HepG2 (cell line): ENCODE data around the gene SLC6A7. TPM values are rescaled to one million over a fixed set of nuclear protein-coding genes. Genes with fewer than 3 reads are reported as not detected.
A peak's percentile ranks its signal among the peaks of the same experiment; 100 is the strongest.

Experiments used
- AGO1 ChIP-seq: fragments of 200-400 bp; formaldehyde crosslinking; IDR thresholded peaks from 2 replicates; pipeline ENCODE4 v1.6.1; 2017; ENCODE audit warnings: mild to moderate bottlenecking, low read depth, low read length, moderate library complexity; ENCODE audit not compliant: poor library complexity, severe bottlenecking
- BRF2 ChIP-seq: sonication (generic); formaldehyde crosslinking; IDR thresholded peaks from 2 replicates; pipeline ENCODE4 v1.8.1; 2022; ENCODE audit warnings: mild to moderate bottlenecking, missing genetic modification reagents
- EHMT2 ChIP-seq: fragments of 200-600 bp; sonication (generic); IDR thresholded peaks from 2 replicates; pipeline ENCODE4 v1.7.0; 2017; ENCODE audit warnings: antibody characterized with exemption, low read depth, low read length, borderline replicate concordance
- ETV6 ChIP-seq: sonication (generic); formaldehyde crosslinking; conservative IDR thresholded peaks from 2 replicates; pipeline ENCODE4 v1.4.0; 2020; ENCODE audit warnings: missing genetic modification reagents
- HIC2 ChIP-seq: sonication (generic); formaldehyde crosslinking; IDR thresholded peaks from 2 replicates; pipeline ENCODE4 v1.9.0; 2022; ENCODE audit warnings: low read depth, missing genetic modification reagents
- HNRNPL ChIP-seq: fragments of 200-400 bp; formaldehyde crosslinking; IDR thresholded peaks from 2 replicates; pipeline ENCODE4 v1.6.1; 2017; ENCODE audit warnings: mild to moderate bottlenecking, low read depth, low read length
- KLF12 ChIP-seq: sonication (generic); formaldehyde crosslinking; IDR thresholded peaks from 2 replicates; pipeline ENCODE4 v1.4.0; 2020; ENCODE audit warnings: missing genetic modification reagents, borderline replicate concordance
- MIER3 ChIP-seq: IDR thresholded peaks from 2 replicates; pipeline ENCODE4 v1.6.1; 2016; ENCODE audit warnings: missing compliant biosample characterization, borderline replicate concordance
- PATZ1 ChIP-seq: sonication (generic); formaldehyde crosslinking; IDR thresholded peaks from 2 replicates; pipeline ENCODE4 v1.4.0; 2020; ENCODE audit warnings: missing genetic modification reagents
- PAXIP1 ChIP-seq: sonication (generic); formaldehyde crosslinking; conservative IDR thresholded peaks from 2 replicates; pipeline ENCODE4 v1.4.0; 2020; ENCODE audit warnings: mild to moderate bottlenecking, missing genetic modification reagents, moderate library complexity
- PHF21A ChIP-seq: sonication (generic); formaldehyde crosslinking; IDR thresholded peaks from 2 replicates; pipeline ENCODE4 v1.5.0; 2020; ENCODE audit warnings: mild to moderate bottlenecking, missing genetic modification reagents
- SP2 ChIP-seq: sonication (generic); formaldehyde crosslinking; IDR thresholded peaks from 2 replicates; pipeline ENCODE4 v1.5.1; 2020; ENCODE audit warnings: mild to moderate bottlenecking, missing genetic modification reagents
- TRIM24 ChIP-seq: sonication (generic); formaldehyde crosslinking; IDR thresholded peaks from 2 replicates; pipeline ENCODE4 v1.8.0; 2022; ENCODE audit warnings: mild to moderate bottlenecking, missing genetic modification reagents
- ZBTB1 ChIP-seq: sonication (generic); formaldehyde crosslinking; IDR thresholded peaks from 2 replicates; pipeline ENCODE4 v1.4.0; 2020; ENCODE audit warnings: missing genetic modification reagents, borderline replicate concordance
- ZNF251 ChIP-seq: sonication (generic); formaldehyde crosslinking; IDR thresholded peaks from 2 replicates; pipeline ENCODE4 v1.9.0; 2021; ENCODE audit warnings: mild to moderate bottlenecking, missing genetic modification reagents
- ZNF354B ChIP-seq: sonication (generic); formaldehyde crosslinking; IDR thresholded peaks from 2 replicates; pipeline ENCODE4 v1.8.0; 2022; ENCODE audit warnings: mild to moderate bottlenecking, missing genetic modification reagents
- ZNF670 ChIP-seq: sonication (generic); formaldehyde crosslinking; IDR thresholded peaks from 2 replicates; pipeline ENCODE4 v1.8.0; 2022; ENCODE audit warnings: mild to moderate bottlenecking, missing genetic modification reagents, borderline replicate concordance
- ZNF788 ChIP-seq: sonication (generic); formaldehyde crosslinking; IDR thresholded peaks from 2 replicates; pipeline ENCODE4 v1.5.0; 2020; ENCODE audit warnings: mild to moderate bottlenecking, missing genetic modification reagents, borderline replicate concordance
- ZNF790 ChIP-seq: sonication (generic); formaldehyde crosslinking; IDR thresholded peaks from 2 replicates; pipeline ENCODE4 v1.8.0; 2022; ENCODE audit warnings: missing genetic modification reagents, mild to moderate bottlenecking, borderline replicate concordance
- polyA plus RNA-seq, 8 experiments: library from polyadenylated mRNA; depleted of rRNA in 3 of 8; stranded (reverse) in 7 of 8; unstranded in 1 of 8; fragments of >200 nt; fragmentation: Illumina TruSeq in 4 of 8; extraction: Trizol in 4 of 8; gene quantifications; 2 replicates each; pipeline versions ENCODE4 v1.2.1 to v1.2.3, GENCODE V29; 2011 to 2016; ENCODE audit warnings: low read depth in 4 of 8, missing spikeins in 1 of 8, mixed read lengths in 1 of 8; ENCODE audit not compliant: insufficient read depth in 1 of 8
- total RNA-seq, 5 experiments: library from RNA; depleted of rRNA; stranded (reverse); fragments of >200 nt; fragmentation: Illumina TruSeq; extraction: Trizol; gene quantifications; 2 replicates each; pipeline ENCODE4 v1.2.3, GENCODE V29; 2016; ENCODE audit warnings: low read depth in 1 of 5

Gene SLC6A7
- total and polyA plus RNA-seq, 2 of the 13 experiments (the other 11 are each of a cell fraction or from before 2014, with no cell fraction given), result not detected

- TF ChIP-seq PAXIP1 (CRISPR knock-in tag) (0 out of 2 replicates have a peak, but pooled peaks have one; percentile 27), SP2 (CRISPR knock-in tag) (no peak), PATZ1 (CRISPR knock-in tag) (peak; percentile 54; the same call in 1 of the 2 replicates), HIC2 (CRISPR knock-in tag) (peak; percentile 90), ZNF354B (no peak), PHF21A (CRISPR knock-in tag) (0 out of 2 replicates have a peak, but pooled peaks have one; percentile 19), BRF2 (CRISPR knock-in tag) (no peak), ETV6 (CRISPR knock-in tag) (no peak), ZNF251 (CRISPR knock-in tag) (no peak), EHMT2 (no peak), TRIM24 (CRISPR knock-in tag) (no peak), ZBTB1 (CRISPR knock-in tag) (no peak), AGO1 (no peak), ZNF790 (CRISPR knock-in tag) (no peak), ZNF788 (no peak), MIER3 (no peak), HNRNPL (peak; percentile 90), KLF12 (CRISPR knock-in tag) (no peak), ZNF670 (CRISPR knock-in tag) (no peak)
These were observed 4.6 kb upstream of the SLC6A7 start (continued) for GRCh38 chr5:150184990-150185912.
